IPS-15b (cell line): Measurements from ENCODE around the gene PPP1R15A.
"Not testable (repeated sequence)": the region's sequence is repeated elsewhere in the genome, so short reads cannot be mapped to it uniquely, and the experiment has no call there.

Experiments
- H3K27me3 ChIP-seq: one replicate; pipeline ENCODE4 v1.6.1; 2013; ENCODE audit warnings: low read length; ENCODE audit not compliant: control insufficient read depth, insufficient read depth
- H3K36me3 ChIP-seq: one replicate; pipeline ENCODE4 v1.6.1; 2013; ENCODE audit warnings: low read length; ENCODE audit not compliant: control insufficient read depth, insufficient read depth
- H3K4me1 ChIP-seq: one replicate; pipeline ENCODE4 v1.6.1; 2013; ENCODE audit warnings: mild to moderate bottlenecking, low read length; ENCODE audit not compliant: control insufficient read depth, insufficient read depth
- H3K4me3 ChIP-seq: one replicate; pipeline ENCODE4 v1.5.1; 2013; ENCODE audit warnings: low read depth, low read length
- H3K9ac ChIP-seq: one replicate; pipeline ENCODE4 v1.6.1; 2013; ENCODE audit warnings: low read depth, mild to moderate bottlenecking, low read length
- H3K9me3 ChIP-seq: one replicate; pipeline ENCODE4 v1.6.1; 2013; ENCODE audit warnings: mild to moderate bottlenecking, low read length; ENCODE audit not compliant: control insufficient read depth, insufficient read depth

The PPP1R15A gene

DNA sequence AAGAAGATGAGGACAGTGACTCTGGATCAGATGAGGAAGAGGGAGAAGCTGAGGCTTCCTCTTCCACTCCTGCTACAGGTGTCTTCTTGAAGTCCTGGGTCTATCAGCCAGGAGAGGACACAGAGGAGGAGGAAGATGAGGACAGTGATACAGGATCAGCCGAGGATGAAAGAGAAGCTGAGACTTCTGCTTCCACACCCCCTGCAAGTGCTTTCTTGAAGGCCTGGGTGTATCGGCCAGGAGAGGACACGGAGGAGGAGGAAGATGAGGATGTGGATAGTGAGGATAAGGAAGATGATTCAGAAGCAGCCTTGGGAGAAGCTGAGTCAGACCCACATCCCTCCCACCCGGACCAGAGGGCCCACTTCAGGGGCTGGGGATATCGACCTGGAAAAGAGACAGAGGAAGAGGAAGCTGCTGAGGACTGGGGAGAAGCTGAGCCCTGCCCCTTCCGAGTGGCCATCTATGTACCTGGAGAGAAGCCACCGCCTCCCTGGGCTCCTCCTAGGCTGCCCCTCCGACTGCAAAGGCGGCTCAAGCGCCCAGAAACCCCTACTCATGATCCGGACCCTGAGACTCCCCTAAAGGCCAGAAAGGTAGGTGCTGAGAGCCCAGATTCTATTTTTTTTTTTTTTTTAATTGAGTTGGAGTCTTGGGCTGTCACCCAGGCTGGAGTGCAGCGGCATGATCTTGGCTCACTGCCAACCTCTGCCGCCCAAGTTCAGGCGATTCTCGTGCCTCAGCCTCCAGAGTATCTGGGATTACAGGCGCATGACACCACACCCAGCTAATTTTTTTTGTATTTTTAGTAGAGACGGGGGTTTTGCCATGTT is 2.3 kb downstream of the PPP1R15A start:
- Histone ChIP-seq H3K36me3 (peaks cover 24% of the 10 kb centered on the region), H3K4me1 (peaks cover 2% of the 10 kb centered on the region), H3K9me3 (no peaks in the 10 kb centered on the region), H3K27me3 (no peaks in the 10 kb centered on the region), H3K4me3 (peak overlapping the region; percentile 27), H3K9ac (peak overlapping the region; percentile 47)

- H3K4me1 ChIP-seq, H3K4me3 ChIP-seq, H3K27me3 ChIP-seq, H3K9ac ChIP-seq, H3K9me3 ChIP-seq: not testable (repeated sequence)
- H3K36me3 ChIP-seq, result peaks cover 24% of the 10 kb centered on the region
Observed at GRCh38 chr19:48876043-48876981, 4.1 kb downstream of the PPP1R15A start.

DNA sequence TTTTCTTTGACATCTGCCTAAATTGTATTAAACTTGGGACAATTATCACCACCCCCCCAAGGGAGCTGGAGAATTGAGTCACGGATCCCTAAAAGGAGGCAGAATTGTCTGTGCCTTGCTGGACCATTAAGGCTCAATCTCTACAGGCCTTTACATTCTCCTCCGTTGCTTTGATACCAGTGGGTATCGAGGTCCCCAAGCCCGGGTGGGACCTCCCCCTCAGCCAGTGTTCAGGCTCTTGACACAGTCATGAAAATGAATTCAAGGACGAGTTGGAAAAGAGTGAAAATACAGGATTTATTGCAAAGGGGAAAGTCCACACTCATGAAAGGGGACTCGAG is 5.6 kb downstream of the PPP1R15A start:
- H3K4me1 ChIP-seq, result peaks cover 5% of the 10 kb centered on the region
- no peaks in the 10 kb centered on the region for H3K27me3 ChIP-seq
- no peak overlapping the region for H3K4me3 ChIP-seq
- no peaks in the 10 kb centered on the region for H3K9me3 ChIP-seq
- H3K9ac ChIP-seq, result no peak overlapping the region
- H3K36me3 ChIP-seq, result peaks cover 24% of the 10 kb centered on the region

DNA sequence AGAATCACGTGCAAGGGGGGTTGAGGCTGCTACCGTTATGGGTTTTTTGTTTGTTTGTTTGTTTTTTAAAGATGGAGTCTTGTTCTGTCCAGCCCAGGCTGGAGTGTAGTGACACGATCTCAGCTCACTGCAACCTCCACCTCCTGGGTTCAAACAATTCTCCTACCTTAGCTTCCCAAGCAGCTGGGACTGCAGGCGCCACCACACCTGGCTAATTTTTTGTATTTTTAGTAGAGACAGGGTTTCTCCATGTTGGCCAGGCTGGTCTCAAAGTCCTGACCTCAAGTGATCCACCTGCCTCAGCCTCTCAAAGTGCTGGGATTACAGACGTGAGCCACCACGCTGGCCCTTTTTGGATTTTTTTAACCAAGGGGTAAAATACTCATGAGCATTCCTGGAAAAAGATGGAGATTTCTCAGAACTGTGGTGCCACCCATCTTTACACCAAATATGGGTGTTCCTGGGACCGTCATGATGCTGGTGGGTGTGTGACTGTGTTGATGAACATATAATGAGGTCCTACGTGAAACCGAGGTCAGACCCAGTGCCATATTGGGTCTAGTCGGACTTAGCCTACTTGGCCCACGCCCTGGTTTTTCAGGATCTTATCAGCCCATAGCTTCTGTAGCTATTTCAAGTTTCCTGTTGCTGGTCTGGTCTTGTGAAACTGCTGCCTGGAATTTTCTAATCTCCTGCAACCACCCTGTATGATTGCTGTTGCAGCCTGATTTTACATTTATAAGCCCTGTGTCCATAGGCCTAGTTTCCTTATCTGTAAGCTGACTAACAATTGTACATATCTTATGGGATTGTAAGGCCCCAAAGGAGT is 6.2 kb downstream of the PPP1R15A start:
- Histone ChIP-seq H3K9me3 (no peaks in the 10 kb centered on the region), H3K36me3 (peaks cover 24% of the 10 kb centered on the region)

DNA sequence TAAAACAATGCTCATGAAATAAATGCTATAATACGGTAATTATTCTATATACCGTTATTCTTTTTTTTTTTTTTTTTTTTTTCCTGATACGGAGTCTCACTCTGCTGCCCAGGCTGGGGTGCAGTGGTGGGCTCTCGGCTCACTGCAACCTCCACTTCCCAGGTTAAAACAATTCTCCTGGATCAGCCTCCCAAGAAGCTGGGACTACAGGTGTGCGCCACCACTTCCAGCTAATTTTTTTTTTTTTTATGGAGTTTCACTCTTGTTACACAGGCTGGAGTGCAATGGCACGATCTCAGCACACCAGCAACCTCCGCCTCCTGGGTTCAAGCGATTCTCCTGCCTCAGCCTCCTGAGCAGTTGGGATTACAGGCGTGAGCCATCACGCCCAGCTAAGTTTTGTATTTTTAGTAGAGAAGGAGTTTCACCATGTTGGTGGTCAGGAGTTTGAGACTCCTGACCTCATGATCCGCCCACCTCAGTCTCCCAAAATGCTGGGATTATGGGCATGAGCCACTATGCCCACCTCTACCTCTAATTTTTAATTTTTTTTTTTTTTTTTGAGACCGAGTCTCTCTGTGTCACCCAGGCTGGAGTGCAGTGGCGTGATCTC is 6.9 kb downstream of the PPP1R15A start:
- H3K27me3 ChIP-seq, result no peaks in the 10 kb centered on the region
- H3K9ac ChIP-seq, result no peak overlapping the region
- H3K4me3 ChIP-seq, result no peak overlapping the region
- H3K9me3 ChIP-seq, result no peaks in the 10 kb centered on the region
- peaks cover 17% of the 10 kb centered on the region for H3K36me3 ChIP-seq
- peaks cover 3% of the 10 kb centered on the region for H3K4me1 ChIP-seq

More for the DNA sequence above, 6.2 kb downstream of the PPP1R15A start:
- Histone ChIP-seq H3K27me3 (no peaks in the 10 kb centered on the region), H3K4me3 (no peak overlapping the region), H3K4me1 (peaks cover 3% of the 10 kb centered on the region), H3K9ac (no peak overlapping the region)

GRCh38 chr19:48879696-48880095 is 7.5 kb downstream of the PPP1R15A start:
- not testable (repeated sequence) for H3K9ac ChIP-seq, H3K4me3 ChIP-seq, H3K4me1 ChIP-seq, H3K9me3 ChIP-seq, H3K27me3 ChIP-seq
- peaks cover 11% of the 10 kb centered on the region for H3K36me3 ChIP-seq

GRCh38 chr19:48881741-48882657 is 9.8 kb downstream of the PPP1R15A start:
- no peaks in the 10 kb centered on the region for H3K36me3 ChIP-seq
- no peaks in the 10 kb centered on the region for H3K9me3 ChIP-seq
- H3K9ac ChIP-seq, result no peak overlapping the region
- no peaks in the 10 kb centered on the region for H3K27me3 ChIP-seq
- H3K4me1 ChIP-seq, result peaks cover 5% of the 10 kb centered on the region
- H3K4me3 ChIP-seq, result no peak overlapping the region

DNA sequence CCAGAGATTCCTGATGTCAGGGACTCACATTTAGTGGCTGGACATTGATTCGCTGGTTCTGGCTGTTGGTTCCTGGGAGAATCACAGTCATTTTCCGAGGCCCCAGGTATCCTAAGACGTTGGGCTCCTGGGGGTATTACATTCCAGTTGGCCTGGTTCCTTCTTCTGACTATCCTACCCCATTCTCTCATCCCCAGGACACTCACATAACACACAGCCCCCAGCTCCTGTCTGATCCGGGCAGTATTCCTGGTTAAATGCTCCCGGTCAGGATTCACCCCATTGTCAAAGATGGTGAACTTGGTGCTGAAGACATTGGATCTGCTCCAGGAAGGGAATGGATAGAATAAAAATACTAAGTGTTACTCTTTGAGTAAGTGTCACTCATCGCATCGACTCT is 11.5 kb downstream of the PPP1R15A start:
- no peak overlapping the region for H3K9ac ChIP-seq
- no peak overlapping the region for H3K4me3 ChIP-seq
- H3K36me3 ChIP-seq, result no peaks in the 10 kb centered on the region
- no peaks in the 10 kb centered on the region for H3K9me3 ChIP-seq
- H3K4me1 ChIP-seq, result peaks cover 5% of the 10 kb centered on the region
- no peaks in the 10 kb centered on the region for H3K27me3 ChIP-seq

GRCh38 chr19:48887861-48888612 is 15.8 kb downstream of the PPP1R15A start:
- H3K27me3 ChIP-seq, result no peaks in the 10 kb centered on the region
- no peaks in the 10 kb centered on the region for H3K9me3 ChIP-seq
- no peak overlapping the region for H3K4me3 ChIP-seq
- no peak overlapping the region for H3K9ac ChIP-seq
- H3K36me3 ChIP-seq, result no peaks in the 10 kb centered on the region
- peaks cover 5% of the 10 kb centered on the region for H3K4me1 ChIP-seq

DNA sequence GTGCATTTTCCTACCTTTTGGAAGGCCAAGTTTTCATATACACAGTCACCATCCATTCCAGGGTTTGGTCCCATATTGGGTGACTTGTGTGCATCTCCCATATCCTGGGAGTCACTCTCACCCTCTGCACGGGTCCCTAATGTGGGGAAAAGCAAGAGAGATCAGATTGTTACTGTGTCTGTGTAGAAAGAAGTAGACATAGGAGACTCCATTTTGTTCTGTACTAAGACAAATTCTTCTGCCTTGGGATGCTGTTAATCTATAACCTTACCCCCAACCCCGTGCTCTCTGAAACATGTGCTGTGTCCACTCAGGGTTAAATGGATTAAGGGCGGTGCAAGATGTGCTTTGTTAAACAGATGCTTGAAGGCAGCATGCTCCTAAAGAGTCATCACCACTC is 17.3 kb downstream of the PPP1R15A start:
- not testable (repeated sequence) for H3K9ac ChIP-seq, H3K4me1 ChIP-seq, H3K9me3 ChIP-seq, H3K36me3 ChIP-seq, H3K4me3 ChIP-seq, H3K27me3 ChIP-seq
